HEK293T (cell line): ENCODE results near the gene GPR15.

Experiments
- CTCF ChIA-PET: fragments of 350-600 bp; formaldehyde crosslinking; extraction: SDS; loops from one replicate; lab custom pipeline; 2021; ENCODE audit warnings: antibody characterized with exemption, inconsistent platforms; lab: Yijun Ruan, JAX
- POLR2A ChIA-PET: fragments of 350-600 bp; formaldehyde crosslinking; extraction: SDS; loops from one replicate; lab custom pipeline; 2020; ENCODE audit warnings: antibody characterized with exemption, inconsistent platforms; lab: Yijun Ruan, JAX
- DNase-seq: peaks from one replicate; pipeline ENCODE4 v3.0.0; 2012; ENCODE audit warnings: mixed read lengths; ENCODE audit errors: extremely low spot score
- ARNT ChIP-seq: fragments of 450-650 bp; IDR thresholded peaks from 2 replicates; pipeline ENCODE4 v1.6.1; 2017; ENCODE audit warnings: mild to moderate bottlenecking
- BHLHE40 ChIP-seq: fragments of 450-650 bp; IDR thresholded peaks from 2 replicates; pipeline ENCODE4 v1.6.1; 2016; ENCODE audit warnings: mild to moderate bottlenecking, moderate library complexity, borderline replicate concordance
- CTBP1 ChIP-seq: fragments of 450-650 bp; IDR thresholded peaks from 2 replicates; pipeline ENCODE4 v1.6.1; 2016; ENCODE audit warnings: borderline replicate concordance
- ELF4 ChIP-seq: fragments of 450-650 bp; IDR thresholded peaks from 2 replicates; pipeline ENCODE4 v1.6.1; 2017; ENCODE audit warnings: antibody characterized with exemption
- FOXA1 ChIP-seq: fragments of 450-650 bp; IDR thresholded peaks from 2 replicates; pipeline ENCODE4 v1.6.1; 2016; ENCODE audit warnings: mild to moderate bottlenecking
- FOXK2 ChIP-seq: fragments of 450-650 bp; IDR thresholded peaks from 2 replicates; pipeline ENCODE4 v1.6.1; 2016; ENCODE audit warnings: mild to moderate bottlenecking
- FOXM1 ChIP-seq: fragments of 450-650 bp; IDR thresholded peaks from 2 replicates; pipeline ENCODE4 v1.6.1; 2017; ENCODE audit warnings: mild to moderate bottlenecking, borderline replicate concordance
- HDGF ChIP-seq: fragments of 450-650 bp; IDR thresholded peaks from 2 replicates; pipeline ENCODE4 v1.6.1; 2017; ENCODE audit warnings: antibody characterized with exemption, borderline replicate concordance
- L3MBTL2 ChIP-seq: fragments of 450-650 bp; conservative IDR thresholded peaks from 2 replicates; pipeline ENCODE4 v1.6.1; 2016; ENCODE audit warnings: mild to moderate bottlenecking
- LEF1 ChIP-seq: fragments of 450-650 bp; IDR thresholded peaks from 2 replicates; pipeline ENCODE4 v1.6.1; 2017; ENCODE audit warnings: mild to moderate bottlenecking, borderline replicate concordance
- NFRKB ChIP-seq: fragments of 450-650 bp; IDR thresholded peaks from 2 replicates; pipeline ENCODE4 v1.6.1; 2016; ENCODE audit warnings: mild to moderate bottlenecking, moderate library complexity
- PKNOX1 ChIP-seq: fragments of 450-650 bp; IDR thresholded peaks from 2 replicates; pipeline ENCODE4 v1.6.1; 2016
- SP1 ChIP-seq: fragments of 450-650 bp; IDR thresholded peaks from 2 replicates; pipeline ENCODE4 v1.6.1; 2017
- SUZ12 ChIP-seq: fragments of 450-650 bp; IDR thresholded peaks from 2 replicates; pipeline ENCODE4 v1.6.1; 2016; ENCODE audit warnings: mild to moderate bottlenecking
- TARDBP ChIP-seq: fragments of 450-650 bp; IDR thresholded peaks from 2 replicates; pipeline ENCODE4 v1.6.1; 2016
- ZNF384 ChIP-seq: fragments of 450-650 bp; IDR thresholded peaks from 2 replicates; pipeline ENCODE4 v1.6.1; 2016

The GPR15 gene

GRCh38 chr3:98534734-98535133 is 3.0 kb downstream of the GPR15 start:
- CTCF ChIA-PET, result no interaction called here
- POLR2A ChIA-PET, result no interaction called here
- DNase-seq, result no peak
- TF ChIP-seq NFRKB (no peak), L3MBTL2 (no peak), SP1 (no peak), PKNOX1 (no peak), ARNT (no peak), ZNF384 (no peak), ELF4 (no peak), TARDBP (no peak), FOXM1 (no peak), FOXA1 (no peak), HDGF (no peak), CTBP1 (no peak), FOXK2 (no peak), LEF1 (no peak), SUZ12 (no peak), BHLHE40 (no peak)

GRCh38 chr3:98536456-98537017 is 4.8 kb downstream of the GPR15 start:
- CTCF ChIA-PET, result no interaction called here
- DNase-seq, result no peak
- TF ChIP-seq ARNT, result no peak
- POLR2A ChIA-PET, result interaction anchor here (1.2 kb wide), 1 partner anchor 14 kb away, joined by 6 read pairs; the partner anchor contains the start of gene CLDND1

- no peak for TF ChIP-seq FOXM1
- no peak for TF ChIP-seq NFRKB
- TF ChIP-seq TARDBP, result no peak
- ChIA-PET POLR2A (no interaction called here), CTCF (no interaction called here)
- no peak for DNase-seq
Measured at GRCh38 chr3:98540346-98540745, 8.6 kb downstream of the GPR15 start.

GRCh38 chr3:98541695-98542094 is 9.9 kb downstream of the GPR15 start:
- POLR2A ChIA-PET, result no interaction called here
- CTCF ChIA-PET, result no interaction called here

GRCh38 chr3:98542623-98543022 is 10.8 kb downstream of the GPR15 start:
- no peak for DNase-seq
- POLR2A ChIA-PET, result no interaction called here
- CTCF ChIA-PET, result no interaction called here
- no peak for TF ChIP-seq ELF4
- no peak for TF ChIP-seq HDGF
- no peak for TF ChIP-seq FOXA1
- no peak for TF ChIP-seq TARDBP
- no peak for TF ChIP-seq LEF1
- TF ChIP-seq ZNF384, result no peak
- no peak for TF ChIP-seq BHLHE40
- no peak for TF ChIP-seq L3MBTL2
- no peak for TF ChIP-seq FOXK2
- no peak for TF ChIP-seq ARNT
- TF ChIP-seq CTBP1, result no peak
- no peak for TF ChIP-seq PKNOX1
- no peak for TF ChIP-seq SP1
- no peak for TF ChIP-seq FOXM1
- no peak for TF ChIP-seq SUZ12
- no peak for TF ChIP-seq NFRKB

More at GRCh38 chr3:98541695-98542094, 9.9 kb downstream of the GPR15 start:
- no peak for DNase-seq
- TF ChIP-seq SUZ12 (no peak), LEF1 (no peak), FOXM1 (no peak), TARDBP (no peak), PKNOX1 (no peak), NFRKB (no peak), CTBP1 (no peak), HDGF (no peak), SP1 (no peak), BHLHE40 (no peak), FOXA1 (no peak), ELF4 (no peak), ZNF384 (no peak), ARNT (no peak), FOXK2 (no peak), L3MBTL2 (no peak)

GRCh38 chr3:98545940-98546339 is 14.2 kb downstream of the GPR15 start:
- TF ChIP-seq SUZ12 (no peak), ZNF384 (no peak), CTBP1 (no peak), HDGF (no peak), ARNT (no peak), LEF1 (no peak), BHLHE40 (no peak), PKNOX1 (no peak), L3MBTL2 (no peak), NFRKB (no peak), FOXA1 (no peak), FOXM1 (no peak), SP1 (no peak), ELF4 (no peak), FOXK2 (no peak), TARDBP (no peak)
- ChIA-PET CTCF (interaction anchor here (0.6 kb wide), 1 partner anchor 201 kb away, joined by 3 read pairs; no protein-coding TSS in a partner anchor), POLR2A (no interaction called here)
- DNase-seq, result no peak
